RWPE1 (cell line): ENCODE measurements around the gene WRAP73.

Source experiments
- CTCF ChIA-PET: fragments of 350-600 bp; sonication (Branson Sonifier 250); formaldehyde crosslinking; extraction: SDS; loops from one replicate; lab custom pipeline; 2021; lab: Yijun Ruan, JAX
- POLR2A ChIA-PET: fragments of 400-600 bp; formaldehyde crosslinking; extraction: SDS; loops from one replicate; lab custom pipeline; 2020; ENCODE audit warnings: antibody characterized with exemption; ENCODE audit not compliant: low non-redundant PET; lab: Yijun Ruan, JAX
- DNase-seq: peaks from one replicate; pipeline ENCODE4 v3.0.0; 2012; ENCODE audit warnings: low spot score
- H3K27ac ChIP-seq: fragments of 450-650 bp; 2 replicates; pipeline ENCODE4 v1.5.1; 2017
- CTCF ChIP-seq: fragments of 450-650 bp; conservative IDR thresholded peaks from 2 replicates; pipeline ENCODE4 v1.5.1; 2017; ENCODE audit warnings: low read depth, mild to moderate bottlenecking

The WRAP73 gene

GRCh38 chr1:3657578-3658230 is 7.8 kb upstream of the WRAP73 start:
- ChIA-PET CTCF (interaction anchor here (0.6 kb wide), 1 partner anchor 196 kb away, joined by 5 read pairs; no protein-coding TSS in a partner anchor), POLR2A (no interaction called here)

GRCh38 chr1:3657096-3657475 is 7.2 kb upstream of the WRAP73 start:
- CTCF ChIA-PET = no interaction called here
- no peak overlapping the region for H3K27ac ChIP-seq
- no peak for DNase-seq
- TF ChIP-seq CTCF = no peak
- POLR2A ChIA-PET = no interaction called here

More at GRCh38 chr1:3657578-3658230, 7.8 kb upstream of the WRAP73 start:
- no peak for TF ChIP-seq CTCF
- no peak for DNase-seq
- no peak overlapping the region for H3K27ac ChIP-seq

- no peak for DNase-seq
- POLR2A ChIA-PET = no interaction called here
- no peak overlapping the region for H3K27ac ChIP-seq
- CTCF ChIA-PET = no interaction called here
- TF ChIP-seq CTCF = no peak
These were observed 6.7 kb upstream of the WRAP73 start for GRCh38 chr1:3656450-3657095.

- H3K27ac ChIP-seq = no peak overlapping the region
- CTCF ChIA-PET = interaction anchor here (1.0 kb wide), 1 partner anchor 72 kb away, joined by 3 read pairs; no protein-coding TSS in a partner anchor
- TF ChIP-seq CTCF = no peak
- POLR2A ChIA-PET = no interaction called here
- DNase-seq = no peak
These were observed 4.8 kb upstream of the WRAP73 start for GRCh38 chr1:3654549-3655281.

GRCh38 chr1:3653286-3653618 is 3.3 kb upstream of the WRAP73 start:
- ChIA-PET CTCF (interaction anchor here (0.6 to 0.7 kb wide), 3 partner anchors 25 to 74 kb away, joined by 3 to 4 read pairs (median 3); no protein-coding TSS in a partner anchor), POLR2A (no interaction called here)
- H3K27ac ChIP-seq = no peak overlapping the region
- DNase-seq = no peak
- TF ChIP-seq CTCF = no peak

- ChIA-PET CTCF (interaction anchor here (0.6 to 0.9 kb wide), 4 partner anchors 24 to 75 kb away, joined by 3 to 5 read pairs (median 4); no protein-coding TSS in a partner anchor), POLR2A (interaction anchor here (0.6 to 0.7 kb wide), 2 partner anchors 14 to 20 kb away, joined by 3 to 5 read pairs; no protein-coding TSS in a partner anchor)
- no peak for TF ChIP-seq CTCF
- H3K27ac ChIP-seq = no peak overlapping the region
- no peak for DNase-seq
These were observed 2.8 kb upstream of the WRAP73 start for GRCh38 chr1:3652548-3653285.
